ENCODE results near the gene DSCAM.

- TF ChIP-seq CTCF (IDR thresholded peaks at IDR 0.05; ENCODE audit: insufficient read depth, low read length, poor library complexity, severe bottlenecking), result no peak
- TF ChIP-seq EZH2phosphoT487 (conservative IDR thresholded peaks at IDR 0.05; ENCODE audit: low read length), result no peak
Observed at GRCh38 chr21:40846587-40847411, at the start of gene DSCAM.

All from SU-DHL-6 (cell line).